Measurements from ENCODE around the gene ARHGAP26. TPM values are rescaled to one million over a fixed set of nuclear protein-coding genes. Genes with fewer than 3 reads are reported as not detected.

ARHGAP26 gene
- total RNA-seq, 1 experiment from 2014 or later = 79.8 TPM

GRCh38 chr5:143131972-143132371 is 361.8 kb downstream of the ARHGAP26 start:
- TF ChIP-seq CTCF (IDR thresholded peaks at IDR 0.05; ENCODE audit: insufficient read depth in 1 of 2, low read depth in 1 of 2, low read length in 1 of 2, severe bottlenecking in 1 of 2, unreplicated experiment in 1 of 2) = no peak
- no peak overlapping the region for H3K27ac Mint-ChIP-seq (ENCODE audit: unreplicated experiment)
- no peaks in the 10 kb centered on the region for H3K9me3 Mint-ChIP-seq (ENCODE audit: unreplicated experiment)
- ChIA-PET CTCF (no interaction called here), POLR2A (no interaction called here)
- no peaks in the 10 kb centered on the region for H3K27me3 Mint-ChIP-seq (ENCODE audit: insufficient read depth, unreplicated experiment)
- intact Hi-C loops (cut with micrococcal nuclease; ENCODE audit: unreplicated experiment) = no loop called here
- no TSS peak for BruUV-seq (replicated peaks)
- Histone ChIP-seq H3K4me1 (peaks cover 11% of the 10 kb centered on the region), H3K4me3 (ENCODE audit: low read depth, low read length) (no peak overlapping the region), H3K9me3 (no peaks in the 10 kb centered on the region), H3K36me3 (ENCODE audit: control insufficient read depth, insufficient read depth, low read length) (peaks cover 3% of the 10 kb centered on the region), H3K27me3 (replicated peaks; ENCODE audit: control insufficient read depth, insufficient read depth, low read length) (no peaks in the 10 kb centered on the region)
- peaks cover 6% of the 10 kb centered on the region for H3K4me1 Mint-ChIP-seq (ENCODE audit: low read depth, unreplicated experiment)
- H3K36me3 Mint-ChIP-seq (ENCODE audit: insufficient read depth, unreplicated experiment) = no peaks in the 10 kb centered on the region
- no peak for DNase-seq
- H3K4me3 Mint-ChIP-seq (ENCODE audit: unreplicated experiment) = no peak overlapping the region

- no peak overlapping the region for H3K27ac Mint-ChIP-seq (ENCODE audit: unreplicated experiment)
- ChIA-PET POLR2A (no interaction called here), CTCF (interaction anchor here (0.7 kb wide), 1 partner anchor 150 kb away, joined by 6 read pairs; no protein-coding TSS in a partner anchor)
- no peaks in the 10 kb centered on the region for H3K9me3 Mint-ChIP-seq (ENCODE audit: unreplicated experiment)
- no peaks in the 10 kb centered on the region for H3K27me3 ChIP-seq (replicated peaks; ENCODE audit: control insufficient read depth, insufficient read depth, low read length)
- no peaks in the 10 kb centered on the region for H3K9me3 ChIP-seq
- H3K4me3 ChIP-seq (ENCODE audit: low read depth, low read length) = no peak overlapping the region
- no TSS peak for BruUV-seq (replicated peaks)
- H3K36me3 Mint-ChIP-seq (ENCODE audit: insufficient read depth, unreplicated experiment) = no peaks in the 10 kb centered on the region
- peaks cover 3% of the 10 kb centered on the region for H3K36me3 ChIP-seq (ENCODE audit: control insufficient read depth, insufficient read depth, low read length)
- intact Hi-C loops (cut with micrococcal nuclease; ENCODE audit: unreplicated experiment) = no loop called here
- H3K4me3 Mint-ChIP-seq (ENCODE audit: unreplicated experiment) = no peak overlapping the region
- H3K27me3 Mint-ChIP-seq (ENCODE audit: insufficient read depth, unreplicated experiment) = no peaks in the 10 kb centered on the region
- peaks cover 12% of the 10 kb centered on the region for H3K4me1 Mint-ChIP-seq (ENCODE audit: low read depth, unreplicated experiment)
- DNase-seq = no peak
- no peak for TF ChIP-seq CTCF (IDR thresholded peaks at IDR 0.05; ENCODE audit: insufficient read depth in 1 of 2, low read depth in 1 of 2, low read length in 1 of 2, severe bottlenecking in 1 of 2, unreplicated experiment in 1 of 2)
- H3K4me1 ChIP-seq = peaks cover 11% of the 10 kb centered on the region
Observed at GRCh38 chr5:143132739-143133138, 362.6 kb downstream of the ARHGAP26 start.

- POLR2A ChIA-PET = no interaction called here
- H3K4me1 Mint-ChIP-seq (ENCODE audit: low read depth, unreplicated experiment) = peaks cover 22% of the 10 kb centered on the region
- TF ChIP-seq CTCF (IDR thresholded peaks at IDR 0.05; ENCODE audit: insufficient read depth in 1 of 2, low read depth in 1 of 2, low read length in 1 of 2, severe bottlenecking in 1 of 2, unreplicated experiment in 1 of 2) = no peak
- Histone ChIP-seq H3K4me1 (peaks cover 20% of the 10 kb centered on the region), H3K27me3 (replicated peaks; ENCODE audit: control insufficient read depth, insufficient read depth, low read length) (no peaks in the 10 kb centered on the region), H3K36me3 (ENCODE audit: control insufficient read depth, insufficient read depth, low read length) (peaks cover 3% of the 10 kb centered on the region), H3K4me3 (ENCODE audit: low read depth, low read length) (no peak overlapping the region), H3K9me3 (no peaks in the 10 kb centered on the region)
- no peak for DNase-seq
- peaks cover 6% of the 10 kb centered on the region for H3K36me3 Mint-ChIP-seq (ENCODE audit: insufficient read depth, unreplicated experiment)
- no TSS peak for BruUV-seq (replicated peaks)
- H3K4me3 Mint-ChIP-seq (ENCODE audit: unreplicated experiment) = no peak overlapping the region
- no peaks in the 10 kb centered on the region for H3K27me3 Mint-ChIP-seq (ENCODE audit: insufficient read depth, unreplicated experiment)
- no peaks in the 10 kb centered on the region for H3K9me3 Mint-ChIP-seq (ENCODE audit: unreplicated experiment)
- H3K27ac Mint-ChIP-seq (ENCODE audit: unreplicated experiment) = no peak overlapping the region
- CTCF ChIA-PET = no interaction called here
- intact Hi-C loops (cut with micrococcal nuclease; ENCODE audit: unreplicated experiment) = no loop called here
Observed at GRCh38 chr5:143133721-143134120, 363.5 kb downstream of the ARHGAP26 start.
